OCI-LY1 (cell line): ENCODE measurements around the gene BATF2.

ENCODE experiments used
- CTCF ChIP-seq: fragments of 200-600 bp; sonication (generic), shearing (Covaris generic); IDR thresholded peaks from 2 replicates; pipeline ENCODE4 v1.5.1; 2017; ENCODE audit warnings: mild to moderate bottlenecking, antibody characterized with exemption, low read length, moderate library complexity, mixed read lengths
- EZH2 ChIP-seq: fragments of 200-600 bp; sonication (generic), shearing (Covaris generic); IDR thresholded peaks from 2 replicates; pipeline ENCODE4 v1.8.0; 2017; ENCODE audit warnings: borderline replicate concordance, mixed run types, mild to moderate bottlenecking, antibody characterized with exemption, low read length, moderate library complexity, mixed read lengths

GRCh38 chr11:64971421-64972233 lies 25.1 kb downstream of the BATF2 start, which contains the start of gene MAJIN:
- TF ChIP-seq CTCF: no peak
- TF ChIP-seq EZH2: no peak
